ENCODE data around the gene MACROH2A1. TPM values are rescaled to one million over a fixed set of nuclear protein-coding genes. Genes with fewer than 3 reads are reported as not detected.

The MACROH2A1 gene
- polyA plus RNA-seq (2012; rRNA removed): 146 and 165 TPM in 2 replicates
- polyA plus RNA-seq (2012; cell fraction: cytosol; rRNA removed): 96.4 and 128 TPM in 2 replicates
- 251 and 315 TPM in 2 replicates for polyA plus RNA-seq (2012; cell fraction: nucleus; rRNA removed)

DNA sequence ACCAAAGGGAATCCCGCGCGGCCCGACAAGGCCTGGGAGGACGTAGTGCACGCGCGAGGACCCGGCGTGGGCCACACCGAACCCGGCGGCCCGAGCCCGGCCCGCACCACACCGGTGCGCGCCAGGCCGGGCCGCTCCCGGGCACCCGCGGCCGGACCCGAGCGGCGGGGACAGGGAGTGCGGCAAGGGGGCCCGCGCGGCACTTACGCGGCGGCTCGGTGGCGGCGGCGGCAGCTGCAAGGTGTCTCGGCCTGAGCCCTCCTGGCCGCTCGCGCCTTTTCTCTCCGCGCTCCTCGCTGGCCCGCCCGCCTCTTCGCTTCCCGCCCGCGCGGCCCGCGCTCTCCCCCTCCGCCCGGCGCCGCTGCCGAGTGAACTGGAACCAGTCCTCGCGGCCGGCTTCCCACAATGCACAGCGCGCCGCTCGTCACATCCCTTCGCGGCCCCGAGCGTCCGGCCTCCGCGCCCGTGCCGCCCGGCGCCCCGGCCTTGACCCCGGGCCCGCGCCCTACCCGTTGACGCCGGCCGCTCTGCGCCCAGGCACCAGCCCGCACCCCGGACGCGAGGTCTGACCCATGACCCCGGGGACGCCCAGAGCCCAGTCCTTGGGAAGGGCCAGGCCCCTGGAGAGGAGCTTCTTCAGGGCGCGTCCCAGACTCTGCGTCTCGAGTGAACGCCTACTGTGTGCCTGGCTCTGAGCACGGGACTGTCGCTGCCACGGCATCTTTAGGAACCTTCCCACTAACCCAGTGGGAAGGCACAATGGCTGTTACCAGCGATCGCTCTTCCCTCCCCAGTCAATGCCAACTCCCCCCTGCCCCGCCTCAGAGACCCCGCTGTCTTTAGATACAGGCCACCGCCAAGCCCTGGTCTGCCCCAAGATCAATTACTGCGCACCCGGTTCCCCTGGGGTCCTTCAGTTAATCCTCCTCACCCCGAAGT lies at the start of gene MACROH2A1:
TSS of gene MACROH2A1 (minus strand) at position 377 of the 939 bp plus-strand sequence. CDS start 10,138 bp downstream, outside the sequence.
- H3K27ac ChIP-seq (ENCODE audit: low read depth in 2 of 2, low read length in 1 of 2): peak within 1 kb of the TSS; percentile 81 to 93
- peak within 1 kb of the TSS; percentile 97 for H3K4me2 ChIP-seq
- peaks cover 0 to 29% of the 10 kb centered on the region in 2 experiments; a peak in 3 of 4 replicates for H3K4me1 ChIP-seq (ENCODE audit: control insufficient read depth in 1 of 2, insufficient read depth in 2 of 2, low read depth in 1 of 2, low read length in 1 of 2)
- peak within 1 kb of the TSS; percentile 88 for H2AFZ ChIP-seq (ENCODE audit: low read depth)
- ChIA-PET CTCF (interaction anchor here (0.7 to 2.6 kb wide), 5 partner anchors 19 to 365 kb away, joined by 3 to 10 read pairs (median 3); partner anchors contain the start of gene PITX1), POLR2A (no interaction called here)
- H3K9ac ChIP-seq: peak within 1 kb of the TSS; percentile 98
- WGBS (ENCODE audit: low lambda C conversion rate): 13% methylated on average over 8 of the region's 109 CpGs
- no peaks in the 10 kb centered on the region for H3F3A ChIP-seq (replicated peaks; ENCODE audit: insufficient read depth)
- H3K79me2 ChIP-seq (ENCODE audit: insufficient read depth): peaks cover 56% of the 10 kb centered on the region
- H3K27me3 ChIP-seq (ENCODE audit: insufficient read depth): no peaks in the 10 kb centered on the region
- no peaks in the 10 kb centered on the region for H3K9me3 ChIP-seq
- H3K36me3 ChIP-seq (replicated peaks in 1 of 2; ENCODE audit: control insufficient read depth in 1 of 2, insufficient read depth in 2 of 2, low read length in 1 of 2): no peaks in the 10 kb centered on the region
- H3K4me3 ChIP-seq (ENCODE audit: low read depth in 2 of 2, low read length in 1 of 2): peak within 1 kb of the TSS; percentile 90 to 95
- peaks cover 39% of the 10 kb centered on the region for H4K20me1 ChIP-seq (ENCODE audit: insufficient read depth)
- DNase-seq: peak; percentile 95
- no peaks in the 10 kb centered on the region for H3K9me2 ChIP-seq
- TF ChIP-seq JUND (IDR thresholded peaks at IDR 0.05) (no peak), NFIC (IDR thresholded peaks at IDR 0.05; ENCODE audit: borderline replicate concordance) (no peak), SMC3 (IDR thresholded peaks at IDR 0.05; ENCODE audit: low read depth, low read length) (no peak), RCOR1 (IDR thresholded peaks at IDR 0.05; ENCODE audit: low read length) (no peak), FOXJ3 (CRISPR knock-in tag; IDR thresholded peaks at IDR 0.05) (no peak), POLR2AphosphoS5 (IDR thresholded peaks at IDR 0.05; ENCODE audit: low read depth, low read length) (peak; percentile 56), GABPA (IDR thresholded peaks at IDR 0.05; ENCODE audit: low read depth) (peak; percentile 83), NRF1 (IDR thresholded peaks at IDR 0.05; ENCODE audit: low read depth, low read length) (no peak), EP300 (IDR thresholded peaks at IDR 0.05; ENCODE audit: borderline replicate concordance in 1 of 2, low read depth in 1 of 2, low read length in 1 of 2) (no peak), SIN3A (IDR thresholded peaks at IDR 0.05; ENCODE audit: borderline replicate concordance, low read depth, low read length) (peak; percentile 61; the same call in 1 of the 2 replicates), FOXM1 (IDR thresholded peaks at IDR 0.05; ENCODE audit: low read depth) (no peak), TAF1 (IDR thresholded peaks at IDR 0.05; ENCODE audit: borderline replicate concordance, low read depth, low read length) (peak; percentile 93), MEF2A (IDR thresholded peaks at IDR 0.05; ENCODE audit: borderline replicate concordance, low read depth) (no peak), ELF1 (IDR thresholded peaks at IDR 0.05) (no peak), MXI1 (IDR thresholded peaks at IDR 0.05; ENCODE audit: low read depth, low read length) (peak; percentile 23; the same call in 1 of the 2 replicates), FOSL2 (IDR thresholded peaks at IDR 0.05; ENCODE audit: borderline replicate concordance, low read depth) (no peak), GATA2 (CRISPR knock-in tag; IDR thresholded peaks at IDR 0.05) (no peak), TCF12 (IDR thresholded peaks at IDR 0.05) (no peak; the same call in 1 of the 2 replicates), RFX5 (IDR thresholded peaks at IDR 0.05; ENCODE audit: low read length) (no peak), TEAD4 (IDR thresholded peaks at IDR 0.05; ENCODE audit: borderline replicate concordance, insufficient read depth) (no peak), RXRA (IDR thresholded peaks at IDR 0.05; ENCODE audit: borderline replicate concordance, low read depth) (no peak), EZH2phosphoT487 (IDR thresholded peaks at IDR 0.05; ENCODE audit: borderline replicate concordance, low read depth) (no peak)
- TF ChIP-seq, protein P1, sequence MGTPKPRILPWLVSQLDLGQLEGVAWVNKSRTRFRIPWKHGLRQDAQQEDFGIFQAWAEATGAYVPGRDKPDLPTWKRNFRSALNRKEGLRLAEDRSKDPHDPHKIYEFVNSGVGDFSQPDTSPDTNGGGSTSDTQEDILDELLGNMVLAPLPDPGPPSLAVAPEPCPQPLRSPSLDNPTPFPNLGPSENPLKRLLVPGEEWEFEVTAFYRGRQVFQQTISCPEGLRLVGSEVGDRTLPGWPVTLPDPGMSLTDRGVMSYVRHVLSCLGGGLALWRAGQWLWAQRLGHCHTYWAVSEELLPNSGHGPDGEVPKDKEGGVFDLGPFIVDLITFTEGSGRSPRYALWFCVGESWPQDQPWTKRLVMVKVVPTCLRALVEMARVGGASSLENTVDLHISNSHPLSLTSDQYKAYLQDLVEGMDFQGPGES (IDR thresholded peaks at IDR 0.05; ENCODE audit: low read depth, low read length): no peak
- TF ChIP-seq, protein P2, sequence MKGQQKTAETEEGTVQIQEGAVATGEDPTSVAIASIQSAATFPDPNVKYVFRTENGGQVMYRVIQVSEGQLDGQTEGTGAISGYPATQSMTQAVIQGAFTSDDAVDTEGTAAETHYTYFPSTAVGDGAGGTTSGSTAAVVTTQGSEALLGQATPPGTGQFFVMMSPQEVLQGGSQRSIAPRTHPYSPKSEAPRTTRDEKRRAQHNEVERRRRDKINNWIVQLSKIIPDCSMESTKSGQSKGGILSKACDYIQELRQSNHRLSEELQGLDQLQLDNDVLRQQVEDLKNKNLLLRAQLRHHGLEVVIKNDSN (IDR thresholded peaks at IDR 0.05; ENCODE audit: borderline replicate concordance, low read depth): no peak
- TF ChIP-seq, protein P3, sequence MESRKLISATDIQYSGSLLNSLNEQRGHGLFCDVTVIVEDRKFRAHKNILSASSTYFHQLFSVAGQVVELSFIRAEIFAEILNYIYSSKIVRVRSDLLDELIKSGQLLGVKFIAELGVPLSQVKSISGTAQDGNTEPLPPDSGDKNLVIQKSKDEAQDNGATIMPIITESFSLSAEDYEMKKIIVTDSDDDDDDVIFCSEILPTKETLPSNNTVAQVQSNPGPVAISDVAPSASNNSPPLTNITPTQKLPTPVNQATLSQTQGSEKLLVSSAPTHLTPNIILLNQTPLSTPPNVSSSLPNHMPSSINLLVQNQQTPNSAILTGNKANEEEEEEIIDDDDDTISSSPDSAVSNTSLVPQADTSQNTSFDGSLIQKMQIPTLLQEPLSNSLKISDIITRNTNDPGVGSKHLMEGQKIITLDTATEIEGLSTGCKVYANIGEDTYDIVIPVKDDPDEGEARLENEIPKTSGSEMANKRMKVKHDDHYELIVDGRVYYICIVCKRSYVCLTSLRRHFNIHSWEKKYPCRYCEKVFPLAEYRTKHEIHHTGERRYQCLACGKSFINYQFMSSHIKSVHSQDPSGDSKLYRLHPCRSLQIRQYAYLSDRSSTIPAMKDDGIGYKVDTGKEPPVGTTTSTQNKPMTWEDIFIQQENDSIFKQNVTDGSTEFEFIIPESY (IDR thresholded peaks at IDR 0.05; ENCODE audit: borderline replicate concordance, low read depth): no peak
- TF ChIP-seq, protein P4, sequence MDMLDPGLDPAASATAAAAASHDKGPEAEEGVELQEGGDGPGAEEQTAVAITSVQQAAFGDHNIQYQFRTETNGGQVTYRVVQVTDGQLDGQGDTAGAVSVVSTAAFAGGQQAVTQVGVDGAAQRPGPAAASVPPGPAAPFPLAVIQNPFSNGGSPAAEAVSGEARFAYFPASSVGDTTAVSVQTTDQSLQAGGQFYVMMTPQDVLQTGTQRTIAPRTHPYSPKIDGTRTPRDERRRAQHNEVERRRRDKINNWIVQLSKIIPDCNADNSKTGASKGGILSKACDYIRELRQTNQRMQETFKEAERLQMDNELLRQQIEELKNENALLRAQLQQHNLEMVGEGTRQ (IDR thresholded peaks at IDR 0.05; ENCODE audit: borderline replicate concordance, low read depth, low read length): no peak
- TF ChIP-seq, protein P5, sequence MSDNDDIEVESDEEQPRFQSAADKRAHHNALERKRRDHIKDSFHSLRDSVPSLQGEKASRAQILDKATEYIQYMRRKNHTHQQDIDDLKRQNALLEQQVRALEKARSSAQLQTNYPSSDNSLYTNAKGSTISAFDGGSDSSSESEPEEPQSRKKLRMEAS (IDR thresholded peaks at IDR 0.05; ENCODE audit: low read depth): peak; percentile 82
- TF ChIP-seq, protein P6, sequence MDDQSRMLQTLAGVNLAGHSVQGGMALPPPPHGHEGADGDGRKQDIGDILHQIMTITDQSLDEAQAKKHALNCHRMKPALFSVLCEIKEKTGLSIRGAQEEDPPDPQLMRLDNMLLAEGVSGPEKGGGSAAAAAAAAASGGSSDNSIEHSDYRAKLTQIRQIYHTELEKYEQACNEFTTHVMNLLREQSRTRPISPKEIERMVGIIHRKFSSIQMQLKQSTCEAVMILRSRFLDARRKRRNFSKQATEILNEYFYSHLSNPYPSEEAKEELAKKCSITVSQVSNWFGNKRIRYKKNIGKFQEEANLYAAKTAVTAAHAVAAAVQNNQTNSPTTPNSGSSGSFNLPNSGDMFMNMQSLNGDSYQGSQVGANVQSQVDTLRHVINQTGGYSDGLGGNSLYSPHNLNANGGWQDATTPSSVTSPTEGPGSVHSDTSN (IDR thresholded peaks at IDR 0.05): no peak

Data from SK-N-SH (cell line).